CD4-positive, alpha-beta memory T cell (primary cell): ENCODE results near the gene CHORDC1. TPM values are rescaled to one million over a fixed set of nuclear protein-coding genes. Genes with fewer than 3 reads are reported as not detected.
"Not testable (repeated sequence)": the region's sequence is repeated elsewhere in the genome, so short reads cannot be mapped to it uniquely, and the experiment has no call there.

Experiments
- CTCF ChIA-PET: fragments of 350-600 bp; sonication (Branson Sonifier 250); formaldehyde crosslinking; loops from one replicate; lab custom pipeline; 2021; ENCODE audit warnings: inconsistent platforms; ENCODE audit not compliant: partially characterized antibody; lab: Charles Lee
- POLR2A ChIA-PET: fragments of 350-600 bp; sonication (Branson Sonifier 250); formaldehyde crosslinking; loops from one replicate; lab custom pipeline; 2021; ENCODE audit not compliant: partially characterized antibody; lab: Charles Lee
- DNase-seq, 5 donors: peaks; one replicate each; pipeline versions ENCODE4 v3.0.0 to v3.0.0-alpha.2; 2020 to 2022; ENCODE audit warnings: mixed read lengths in 1 of 5
- H3K27ac ChIP-seq: one replicate; pipeline ENCODE4 v1.7.0; 2013; ENCODE audit warnings: low read depth, low read length
- H3K27me3 ChIP-seq: 2 replicates; pipeline ENCODE4 v1.7.0; 2013; ENCODE audit warnings: mild to moderate bottlenecking, low read length, moderate library complexity; ENCODE audit not compliant: insufficient read depth
- H3K36me3 ChIP-seq: 2 replicates; pipeline ENCODE4 v1.7.0; 2013; ENCODE audit warnings: mild to moderate bottlenecking, low read length, moderate library complexity; ENCODE audit not compliant: insufficient read depth
- H3K4me1 ChIP-seq: 2 replicates; pipeline ENCODE4 v1.7.0; 2013; ENCODE audit warnings: mild to moderate bottlenecking, low read length, moderate library complexity; ENCODE audit not compliant: insufficient read depth
- H3K4me3 ChIP-seq, 2 donors: one replicate each; pipeline ENCODE4 v1.7.0; 2013; ENCODE audit warnings: low read length in 2 of 2, mild to moderate bottlenecking in 1 of 2
- H3K9me3 ChIP-seq, 2 donors: one replicate each; pipeline ENCODE4 v1.7.0; 2013; ENCODE audit warnings: low read length in 2 of 2, control low read depth in 1 of 2; ENCODE audit not compliant: control insufficient read depth in 1 of 2
- H3K27ac Mint-ChIP-seq, 7 donors: one replicate each; pipeline ENCODE4 v1.8.0; 2020 to 2021; ENCODE audit warnings: mixed read lengths in 7 of 7, mild to moderate bottlenecking in 6 of 7, inconsistent platforms in 3 of 7, moderate library complexity in 3 of 7
- H3K27me3 Mint-ChIP-seq, 2 donors: one replicate each; pipeline ENCODE4 v1.8.0; 2020 to 2021; ENCODE audit warnings: mixed read lengths in 2 of 2
- H3K36me3 Mint-ChIP-seq, 2 donors: one replicate each; pipeline ENCODE4 v1.8.0; 2020 to 2021; ENCODE audit warnings: mixed read lengths in 2 of 2, inconsistent platforms in 1 of 2, mild to moderate bottlenecking in 1 of 2
- H3K4me1 Mint-ChIP-seq, 4 donors: one replicate each; pipeline ENCODE4 v1.8.0; 2020 to 2021; ENCODE audit warnings: mixed read lengths in 4 of 4, mild to moderate bottlenecking in 1 of 4
- H3K4me3 Mint-ChIP-seq, 8 donors: one replicate each; pipeline ENCODE4 v1.8.0; 2020 to 2021; ENCODE audit warnings: mixed read lengths in 8 of 8, mild to moderate bottlenecking in 7 of 8, moderate library complexity in 6 of 8, inconsistent platforms in 3 of 8
- H3K9me3 Mint-ChIP-seq, 8 donors: one replicate each; pipeline ENCODE4 v1.8.0; 2020 to 2021; ENCODE audit warnings: mixed read lengths in 8 of 8, mild to moderate bottlenecking in 5 of 8, inconsistent platforms in 3 of 8, moderate library complexity in 1 of 8
- intact Hi-C: fragments of 100-400 bp; cut with micrococcal nuclease; formaldehyde crosslinking; loops from one replicate; pipeline ENCODE4 v1.15.1; 2023
- polyA plus RNA-seq, 2 donors: library from polyadenylated mRNA; unstranded; fragments of 300-500 nt; fragmentation: Illumina TruSeq; gene quantifications; one replicate each; pipeline ENCODE4 v1.2.3, GENCODE V29; 2021
- total RNA-seq, 2 experiments: library from RNA; stranded (reverse); gene quantifications; one replicate each; pipeline ENCODE4 v1.2.3, GENCODE V29; 2021

Gene CHORDC1
- total and polyA plus RNA-seq, 4 experiments from 2014 or later, result 22.2 to 78.4 (median 58.9) TPM

DNA sequence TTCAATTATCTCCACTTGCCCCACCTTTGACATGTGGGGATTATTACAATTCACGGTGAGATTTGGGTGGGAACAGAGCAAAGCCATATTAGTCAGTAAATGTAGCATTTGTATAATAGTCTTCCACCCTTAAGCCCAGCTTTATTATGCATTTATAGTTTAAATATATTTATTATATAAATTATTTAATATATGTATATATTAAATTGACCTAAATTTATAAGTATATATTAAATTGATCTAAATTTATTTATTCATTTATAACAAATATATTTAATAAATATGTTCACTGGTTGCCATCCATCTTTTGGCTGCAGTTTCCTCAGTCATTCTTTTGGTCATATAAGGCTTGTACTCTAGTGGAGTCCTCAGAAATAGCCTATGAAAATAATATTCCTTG lies 23.6 kb upstream of the CHORDC1 start:
- no peaks in the 10 kb centered on the region for H3K27me3 ChIP-seq
- H3K27ac ChIP-seq, result no peak overlapping the region
- H3K9me3 ChIP-seq, result no peaks in the 10 kb centered on the region
- no peak overlapping the region for H3K4me3 ChIP-seq
- Mint-ChIP-seq H3K36me3 (no peaks in the 10 kb centered on the region), H3K4me1 (peaks cover 8 to 13% (median 12%) of the 10 kb centered on the region in 4 donors), H3K27ac (no peak overlapping the region), H3K4me3 (no peak overlapping the region), H3K27me3 (peaks cover 3 to 9% of the 10 kb centered on the region in 2 donors), H3K9me3 (no peaks in the 10 kb centered on the region)
- DNase-seq, result no peak
- no peaks in the 10 kb centered on the region for H3K36me3 ChIP-seq
- ChIA-PET POLR2A (no interaction called here), CTCF (interaction anchor here (1.6 kb wide), 1 partner anchor 42 kb away, joined by 5 read pairs; no protein-coding TSS in a partner anchor)
- intact Hi-C loops, result no loop called here
- peaks cover 8% of the 10 kb centered on the region for H3K4me1 ChIP-seq

DNA sequence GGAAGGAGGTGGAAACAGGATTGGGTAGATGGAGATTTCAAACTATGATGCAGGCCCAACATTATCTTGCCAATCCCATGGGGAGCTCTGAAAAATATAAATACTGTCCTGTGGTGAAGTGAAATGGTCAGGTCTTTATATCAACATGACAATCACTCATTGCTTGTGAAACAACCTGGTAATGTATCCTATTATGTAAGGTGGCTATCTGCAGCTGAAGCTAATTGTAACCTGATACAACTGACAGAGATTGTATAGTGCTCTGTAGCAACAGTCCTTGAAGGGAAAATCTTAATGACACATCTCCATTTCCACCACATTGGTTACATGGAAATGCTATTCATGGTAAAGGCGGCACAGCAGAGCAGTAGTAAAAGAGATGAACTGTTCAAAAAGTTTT lies 20.7 kb upstream of the CHORDC1 start:
- Histone ChIP-seq H3K4me3 (no peak overlapping the region), H3K9me3 (no peaks in the 10 kb centered on the region), H3K27ac (no peak overlapping the region), H3K36me3 (no peaks in the 10 kb centered on the region), H3K27me3 (no peaks in the 10 kb centered on the region), H3K4me1 (peaks cover 7% of the 10 kb centered on the region)
- CTCF ChIA-PET, result interaction anchor here (1.6 kb wide), 1 partner anchor 10 kb away, joined by 3 read pairs; no protein-coding TSS in a partner anchor
- no peaks in the 10 kb centered on the region for H3K36me3 Mint-ChIP-seq
- POLR2A ChIA-PET, result no interaction called here
- peaks cover 5 to 19% (median 8%) of the 10 kb centered on the region in 4 donors for H3K4me1 Mint-ChIP-seq
- intact Hi-C loops, result no loop called here
- no peak overlapping the region for H3K4me3 Mint-ChIP-seq
- peak overlapping the region in 1 of 7 donors; percentile 36 for H3K27ac Mint-ChIP-seq
- DNase-seq, result no peak
- H3K9me3 Mint-ChIP-seq, result no peaks in the 10 kb centered on the region
- H3K27me3 Mint-ChIP-seq, result peaks cover 3 to 11% of the 10 kb centered on the region in 2 donors

DNA sequence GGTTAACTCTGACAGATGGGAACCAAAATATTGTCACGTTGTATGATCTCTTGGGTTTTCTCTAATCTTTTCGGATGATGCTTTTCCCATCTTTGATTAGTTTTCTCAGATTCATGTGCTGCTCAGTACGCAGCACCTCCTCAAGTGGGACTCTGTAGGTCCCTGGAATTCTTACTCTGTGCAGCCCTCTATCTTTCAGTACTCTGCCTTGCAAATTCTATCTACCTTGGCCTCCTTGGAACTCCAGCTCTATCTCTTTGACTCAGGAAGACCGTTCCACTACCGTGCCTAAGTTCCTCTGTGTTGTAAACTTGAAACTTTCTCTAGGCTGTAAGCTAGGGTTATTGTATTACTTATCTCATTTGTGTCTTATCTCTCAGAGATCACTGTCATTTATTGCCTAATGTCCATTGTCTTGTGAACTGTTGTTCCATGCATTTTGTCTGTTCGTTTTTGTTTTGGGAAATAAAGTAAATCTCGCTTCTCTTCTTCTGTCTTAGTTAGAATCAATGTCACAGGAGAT lies 20.1 kb upstream of the CHORDC1 start:
- Histone ChIP-seq H3K27me3 (no peaks in the 10 kb centered on the region), H3K36me3 (no peaks in the 10 kb centered on the region), H3K4me1 (peaks cover 7% of the 10 kb centered on the region), H3K4me3 (no peak overlapping the region), H3K9me3 (no peaks in the 10 kb centered on the region), H3K27ac (no peak overlapping the region)
- peaks cover 5 to 19% (median 8%) of the 10 kb centered on the region in 4 donors for H3K4me1 Mint-ChIP-seq
- H3K27ac Mint-ChIP-seq, result peak overlapping the region in 1 of 7 donors; percentile 36
- H3K27me3 Mint-ChIP-seq, result peaks cover 3 to 11% of the 10 kb centered on the region in 2 donors
- H3K4me3 Mint-ChIP-seq, result no peak overlapping the region
- no peaks in the 10 kb centered on the region for H3K36me3 Mint-ChIP-seq
- ChIA-PET POLR2A (no interaction called here), CTCF (interaction anchor here (1.6 kb wide), 1 partner anchor 10 kb away, joined by 3 read pairs; no protein-coding TSS in a partner anchor)
- intact Hi-C loops, result no loop called here
- H3K9me3 Mint-ChIP-seq, result no peaks in the 10 kb centered on the region
- no peak for DNase-seq

DNA sequence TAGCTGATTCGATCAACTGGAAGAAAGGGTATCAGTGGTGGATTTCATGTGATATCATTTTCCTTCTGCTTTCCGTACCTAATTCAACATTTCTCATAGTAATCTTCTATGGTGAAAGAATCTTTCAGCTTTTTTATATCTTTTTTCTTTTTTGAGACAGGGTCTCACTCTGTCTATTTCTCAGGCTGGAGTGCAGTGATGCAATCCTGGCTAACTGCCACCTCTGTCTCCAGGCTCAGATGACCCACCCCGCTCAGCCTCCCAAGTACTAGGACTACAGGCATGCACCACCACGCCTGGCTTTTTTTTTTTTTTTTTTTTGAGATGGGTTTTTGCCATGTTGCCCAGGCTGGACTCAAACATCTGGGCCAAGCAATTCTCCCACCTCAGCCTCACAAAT lies 18.6 kb upstream of the CHORDC1 start:
- peaks cover 5 to 19% (median 8%) of the 10 kb centered on the region in 4 donors for H3K4me1 Mint-ChIP-seq
- POLR2A ChIA-PET, result interaction anchor here (2.1 kb wide), 1 partner anchor 18 kb away, joined by 5 read pairs; the partner anchor contains the start of gene CHORDC1

DNA sequence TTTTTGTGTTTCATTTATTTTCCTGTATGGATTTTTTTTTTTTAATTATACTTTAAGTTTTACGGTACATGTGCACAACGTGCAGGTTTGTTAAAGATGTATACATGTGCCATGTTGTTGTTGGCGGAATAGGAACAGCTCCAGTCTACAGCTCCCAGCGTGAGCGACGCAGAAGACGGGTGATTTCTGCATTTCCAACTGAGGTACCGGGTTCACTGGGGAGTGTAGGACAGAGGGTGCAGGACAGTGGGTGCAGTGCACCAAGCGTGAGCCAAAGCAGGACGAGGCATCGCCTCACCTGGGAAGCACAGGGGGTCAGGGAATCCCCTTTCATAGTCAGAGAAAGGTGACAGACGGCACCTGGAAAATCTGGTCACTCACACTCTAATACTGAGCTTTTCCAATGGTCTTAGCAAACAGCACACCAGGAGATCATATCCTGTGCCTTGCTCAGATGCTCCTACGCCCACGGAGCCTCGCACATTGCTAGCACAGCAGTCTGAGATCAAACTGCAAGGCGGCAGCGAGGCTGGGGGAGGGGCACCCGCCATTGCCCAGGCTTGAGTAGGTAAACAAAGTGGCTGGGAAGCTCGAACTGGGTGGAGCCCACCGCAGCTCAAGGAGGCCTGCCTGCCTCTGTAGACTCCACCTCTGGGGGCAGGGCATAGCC lies 17.3 kb upstream of the CHORDC1 start:
- DNase-seq, result peak; percentile 22 to 44 (median 31)
- H3K27ac Mint-ChIP-seq, result peak overlapping the region in 5 of 7 donors; percentile 19 to 69 (median 32)
- peaks cover 1 to 19% (median 5%) of the 10 kb centered on the region in 4 donors for H3K4me1 Mint-ChIP-seq
- H3K4me1 ChIP-seq, H3K36me3 ChIP-seq, H3K36me3 Mint-ChIP-seq, H3K9me3 ChIP-seq, H3K9me3 Mint-ChIP-seq, CTCF ChIA-PET, H3K27me3 Mint-ChIP-seq, H3K4me3 ChIP-seq, H3K27ac ChIP-seq, H3K27me3 ChIP-seq: not testable (repeated sequence)
- H3K4me3 Mint-ChIP-seq, result peak overlapping the region; percentile 52 to 66 (median 60)
- intact Hi-C loops, result loop anchor here (2.0 kb wide), 1 partner anchor 17 kb away; the partner anchor contains the start of gene CHORDC1
- POLR2A ChIA-PET, result interaction anchor here (2.1 kb wide), 1 partner anchor 17 kb away, joined by 5 read pairs; the partner anchor contains the start of gene CHORDC1

More for the DNA sequence above, 18.6 kb upstream of the CHORDC1 start:
- H3K27ac Mint-ChIP-seq, result no peak overlapping the region
- no peak overlapping the region for H3K4me3 Mint-ChIP-seq
- no peaks in the 10 kb centered on the region for H3K36me3 ChIP-seq
- peaks cover 3 to 11% of the 10 kb centered on the region in 2 donors for H3K27me3 Mint-ChIP-seq
- no peaks in the 10 kb centered on the region for H3K27me3 ChIP-seq
- no peak for DNase-seq
- no peak overlapping the region for H3K4me3 ChIP-seq
- no peaks in the 10 kb centered on the region for H3K9me3 Mint-ChIP-seq
- H3K36me3 Mint-ChIP-seq, result no peaks in the 10 kb centered on the region
- CTCF ChIA-PET, result interaction anchor here (1.0 kb wide), 1 partner anchor 21 kb away, joined by 5 read pairs; no protein-coding TSS in a partner anchor
- H3K27ac ChIP-seq, result no peak overlapping the region
- intact Hi-C loops, result loop anchor here (2.0 kb wide), 1 partner anchor 19 kb away; the partner anchor contains the start of gene CHORDC1
- no peaks in the 10 kb centered on the region for H3K9me3 ChIP-seq
- H3K4me1 ChIP-seq, result peaks cover 7% of the 10 kb centered on the region

DNA sequence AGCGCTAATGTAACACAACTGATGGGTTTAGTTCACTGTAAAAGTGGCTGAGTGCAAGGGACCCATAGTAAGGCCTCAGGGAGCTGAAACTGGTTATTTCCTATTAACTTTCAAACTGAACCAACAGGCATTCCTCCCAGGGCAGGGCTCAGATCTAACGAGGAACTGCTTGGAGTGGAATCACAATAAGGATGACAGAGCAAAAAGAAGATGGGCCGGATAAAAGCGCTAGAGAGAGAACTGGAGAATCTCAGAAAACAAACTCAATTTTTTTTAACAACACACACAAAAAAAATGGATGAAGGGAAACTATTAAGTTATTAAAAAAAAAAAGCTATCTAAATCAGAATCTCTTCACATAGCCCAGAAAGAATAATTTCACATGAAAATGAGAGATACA lies 14.2 kb upstream of the CHORDC1 start:
- Histone ChIP-seq H3K9me3 (no peaks in the 10 kb centered on the region), H3K4me3 (no peak overlapping the region), H3K36me3 (no peaks in the 10 kb centered on the region), H3K4me1 (peaks cover 2% of the 10 kb centered on the region), H3K27ac (no peak overlapping the region), H3K27me3 (no peaks in the 10 kb centered on the region)
- POLR2A ChIA-PET, result interaction anchor here (1.2 kb wide), 1 partner anchor 13 kb away, joined by 3 read pairs; no protein-coding TSS in a partner anchor
- H3K27ac Mint-ChIP-seq, result peak overlapping the region in 1 of 7 donors; percentile 37
- H3K9me3 Mint-ChIP-seq, result no peaks in the 10 kb centered on the region
- peaks cover 0 to 14% (median 5%) of the 10 kb centered on the region in 4 donors for H3K4me1 Mint-ChIP-seq
- DNase-seq, result no peak
- intact Hi-C loops, result no loop called here
- peaks cover 0 to 2% of the 10 kb centered on the region in 2 donors for H3K27me3 Mint-ChIP-seq
- no peak overlapping the region for H3K4me3 Mint-ChIP-seq
- no peaks in the 10 kb centered on the region for H3K36me3 Mint-ChIP-seq
- CTCF ChIA-PET, result interaction anchor here (1.2 kb wide), 2 partner anchors 12 to 32 kb away, joined by 3 to 4 read pairs; no protein-coding TSS in a partner anchor

DNA sequence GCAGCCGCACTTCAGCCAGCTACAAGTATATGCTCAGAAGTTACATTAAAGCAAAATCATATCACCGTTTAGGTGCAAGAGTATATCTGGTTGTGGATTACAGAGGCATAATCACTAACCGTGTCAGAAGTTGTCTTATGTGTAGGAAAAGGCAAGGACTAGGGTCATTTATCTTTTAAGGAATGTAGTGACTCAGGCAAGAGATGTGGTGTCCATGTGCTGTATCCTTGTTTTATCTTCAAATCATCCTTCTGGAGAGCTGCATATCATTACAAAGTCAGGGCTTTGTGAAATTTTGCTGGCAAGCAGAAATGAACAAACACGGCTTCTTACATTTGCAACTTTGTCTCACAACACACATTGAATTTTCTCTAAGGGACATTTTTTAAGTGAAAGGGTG lies 12.7 kb upstream of the CHORDC1 start:
- no peak overlapping the region for H3K4me3 ChIP-seq
- POLR2A ChIA-PET, result interaction anchor here (1.3 kb wide), 1 partner anchor 13 kb away, joined by 4 read pairs; no protein-coding TSS in a partner anchor
- H3K27me3 ChIP-seq, result no peaks in the 10 kb centered on the region
- DNase-seq, result no peak
- H3K27ac Mint-ChIP-seq, result no peak overlapping the region
- H3K36me3 ChIP-seq, result no peaks in the 10 kb centered on the region
- peaks cover 0 to 8% (median 4%) of the 10 kb centered on the region in 4 donors for H3K4me1 Mint-ChIP-seq
- CTCF ChIA-PET, result interaction anchor here (1.2 kb wide), 1 partner anchor 31 kb away, joined by 3 read pairs; no protein-coding TSS in a partner anchor
- H3K4me1 ChIP-seq, result peaks cover 2% of the 10 kb centered on the region
- intact Hi-C loops, result no loop called here
- no peaks in the 10 kb centered on the region for H3K9me3 ChIP-seq
- H3K27ac ChIP-seq, result no peak overlapping the region
- H3K9me3 Mint-ChIP-seq, result no peaks in the 10 kb centered on the region
- H3K4me3 Mint-ChIP-seq, result no peak overlapping the region
- H3K27me3 Mint-ChIP-seq, result peaks cover 0 to 2% of the 10 kb centered on the region in 2 donors
- no peaks in the 10 kb centered on the region for H3K36me3 Mint-ChIP-seq
